Heart left ventricle (tissue), 13 donors: Measurements from ENCODE around the gene MTRFR.

ENCODE experiments used
- CTCF ChIP-seq, 12 donors: fragments of 200-600 bp; sonication (generic) in 4 of 12; IDR thresholded peaks; one replicate each; pipeline versions ENCODE4 v1.5.0 to v1.8.0; 2018 to 2022; ENCODE audit warnings: antibody characterized with exemption in 12 of 12, mild to moderate bottlenecking in 5 of 12
- POLR2A ChIP-seq, 2 donors: fragments of 450-650 bp; IDR thresholded peaks; one replicate each; pipeline ENCODE4 v1.6.1; 2017; ENCODE audit warnings: antibody characterized with exemption in 2 of 2, mild to moderate bottlenecking in 2 of 2, moderate library complexity in 2 of 2
- donor health status: ischemic (EF 13 %, LVEDD 7.1; RV severe dilation, severe dysfunction).
- donor health status: DM: no; HTN: yes; CAD: no.
- donor health status: DM: no; HTN: no; CAD: no.
- donor health status: ischemic (EF 25% LVEDD 6.9; RV normal size, moderate dysfunction).
- donor health status: ischemic (EF 25% LVEDD 5.7; RV mildly dilated, moderate dysfunction).
- donor health status: ischemic (EF 35%, LVEDD 5.7; RV mildly dilated, moderate dysfunction).
- donor health status: nonischemic (EF 11% LVEDD 7.7; RV severe dilation, severe dysfunction).
- donor health status: DM: yes; HTN: yes; CAD: no.
- donor health status: PGD.
- donor health status: ischemic (EF 29% LVEDD 5.4; RV normal size, mild dysfunction).
- donor health status: nonischemic (EF 23%, LVEDD 6.1; RV moderate dilation, normal function).

GRCh38 chr12:123238330-123238682, 5.1 kb downstream of the MTRFR start:
- TF ChIP-seq CTCF (IDR thresholded peaks at IDR 0.05) (no peak), POLR2A (IDR thresholded peaks at IDR 0.05) (no peak)
